ENCODE data around the gene CD244.

CD244 gene

DNA sequence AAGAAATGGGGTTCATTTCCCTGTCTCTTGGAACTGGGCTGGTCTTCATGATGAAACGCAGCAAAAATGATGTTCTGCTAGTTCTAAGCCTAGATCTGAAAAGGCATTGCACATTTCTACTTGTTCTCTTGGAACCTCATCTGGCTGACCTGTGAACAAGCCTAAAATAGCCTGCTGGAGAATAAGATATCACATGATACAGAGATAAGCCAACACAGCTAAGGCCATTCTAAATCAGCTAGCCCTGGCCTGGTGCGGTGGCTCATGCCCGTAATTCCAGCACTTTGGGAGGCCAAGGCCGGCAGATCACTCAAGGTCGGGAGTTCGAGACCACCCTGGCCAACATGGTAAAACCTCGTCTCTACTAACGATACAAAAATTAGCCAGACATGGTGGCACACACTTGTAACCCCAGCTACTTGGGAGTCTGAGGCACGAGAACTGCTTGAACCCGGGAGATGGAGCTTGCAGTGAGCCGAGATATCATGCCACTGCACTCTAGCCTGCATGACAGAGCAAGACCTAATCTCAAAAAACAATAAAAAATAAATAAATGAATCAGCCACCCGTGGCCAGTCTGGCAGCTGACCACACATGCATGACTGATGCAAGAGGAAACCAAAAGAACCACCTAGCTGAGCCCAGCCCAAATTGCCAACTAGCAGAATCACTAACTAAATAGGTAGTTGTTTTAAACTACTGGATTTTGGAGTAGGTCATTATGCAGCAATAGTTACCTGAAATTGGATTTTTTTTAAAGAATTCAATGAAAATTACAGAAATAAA is 18.0 kb downstream of the CD244 start:
- DNase-seq = no peak

GRCh38 chr1:160841079-160841478 is 21.6 kb downstream of the CD244 start:
- no peak for DNase-seq

DNA sequence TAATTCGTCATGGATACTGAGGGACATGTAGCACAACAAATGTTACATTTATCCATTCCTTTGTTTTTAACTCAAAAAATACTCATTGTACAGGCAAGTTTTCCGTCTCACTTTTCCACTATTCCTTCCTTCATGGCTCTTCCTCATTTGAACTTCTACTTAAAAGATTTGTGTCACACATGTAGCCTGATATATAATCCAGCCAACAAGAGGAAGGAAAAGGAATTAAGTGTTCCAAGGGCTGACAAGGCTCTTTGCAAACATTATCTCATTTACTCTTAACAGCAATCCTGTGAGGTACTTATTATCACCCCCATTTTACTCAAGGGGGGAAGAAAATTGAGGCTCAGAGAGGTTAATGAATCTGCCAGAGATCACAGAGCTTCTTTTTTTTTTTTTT is 22.9 kb downstream of the CD244 start:
- DNase-seq = no peak

GRCh38 chr1:160838888-160839287 is 23.8 kb downstream of the CD244 start:
- no peak for DNase-seq

DNA sequence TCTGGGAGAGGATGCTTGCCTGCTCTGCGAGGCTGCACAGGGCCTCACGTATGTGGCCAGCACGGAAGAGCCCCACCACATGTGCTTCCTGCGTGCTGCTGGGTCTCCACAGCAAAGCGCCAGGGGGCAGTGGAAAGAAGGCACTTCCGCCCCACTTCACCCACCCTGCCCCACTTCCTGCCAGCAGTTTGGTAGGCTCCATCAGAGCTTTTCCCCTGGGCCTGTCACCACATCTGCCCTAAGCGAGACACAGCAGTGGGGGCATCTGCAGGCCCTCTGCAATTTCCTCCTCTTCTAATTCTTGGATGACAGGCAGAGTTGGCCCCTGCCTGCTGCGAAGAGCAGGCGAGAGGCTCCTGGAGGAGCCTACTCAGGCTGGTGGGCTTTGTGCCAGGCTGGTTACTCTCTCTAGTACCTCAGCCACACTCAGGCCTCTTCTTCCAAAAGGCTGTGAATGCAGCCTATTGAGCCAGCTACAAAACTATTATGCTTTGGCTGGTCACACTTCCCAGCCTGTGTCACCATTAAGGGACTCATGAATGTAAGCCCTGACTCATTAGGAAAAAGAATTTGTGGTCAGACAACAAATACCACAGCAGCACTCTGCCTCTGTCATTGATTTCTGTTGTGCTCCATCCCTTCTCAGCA is 25.0 kb downstream of the CD244 start:
- no peak for DNase-seq

GRCh38 chr1:160836981-160837557 is 25.6 kb downstream of the CD244 start:
- no peak for DNase-seq

- DNase-seq = no peak
Observed at GRCh38 chr1:160836561-160836960, 26.1 kb downstream of the CD244 start.

DNA sequence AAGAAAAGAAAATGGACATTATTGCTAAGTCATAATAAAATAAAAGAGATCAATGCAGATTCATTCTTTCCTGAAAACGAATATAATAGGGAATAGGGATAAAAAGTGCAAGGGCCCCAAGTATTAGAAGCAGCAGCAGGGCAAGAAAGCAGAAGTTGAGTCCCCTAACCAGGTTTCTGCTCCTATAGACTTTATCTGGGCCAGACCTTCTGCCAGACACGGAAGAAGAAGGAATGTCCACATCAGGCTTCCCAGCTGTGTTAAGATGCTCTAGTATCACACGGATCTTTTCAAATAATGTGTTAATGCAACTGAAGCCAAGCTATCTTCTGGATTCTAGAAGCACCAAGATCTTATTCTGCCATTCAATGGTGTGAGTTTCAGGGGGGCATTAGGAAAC is 26.9 kb downstream of the CD244 start:
- no peak for DNase-seq

DNA sequence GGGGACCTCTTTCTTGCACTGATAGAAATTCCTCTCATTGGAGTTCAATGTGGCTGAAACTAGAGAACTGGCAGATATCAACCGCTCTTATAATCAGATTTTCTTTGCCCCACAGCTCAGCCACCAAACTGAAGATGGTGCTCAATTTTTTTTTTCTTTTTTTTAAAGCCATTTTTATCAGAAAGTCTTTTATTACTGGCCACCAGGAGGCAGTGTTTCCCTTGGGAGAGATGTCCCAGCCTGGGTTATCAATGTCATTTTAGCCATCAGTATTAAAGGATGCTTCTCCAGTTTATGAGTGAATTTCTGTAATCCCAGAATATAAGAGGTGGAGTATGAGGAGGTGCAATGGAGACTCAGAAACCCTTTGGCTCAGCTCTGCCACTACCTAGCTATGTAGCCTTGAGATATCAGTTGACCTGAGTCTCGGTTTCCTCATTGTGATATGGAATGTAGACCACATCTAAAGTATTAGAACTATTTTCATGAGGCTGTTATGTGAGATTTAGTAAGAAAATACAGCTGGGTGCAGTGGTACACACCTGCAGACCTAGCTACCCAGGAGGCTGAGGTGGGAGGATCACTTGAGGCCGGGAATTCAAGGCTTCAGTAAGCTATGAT is 27.6 kb downstream of the CD244 start:
- no peak for DNase-seq

DNA sequence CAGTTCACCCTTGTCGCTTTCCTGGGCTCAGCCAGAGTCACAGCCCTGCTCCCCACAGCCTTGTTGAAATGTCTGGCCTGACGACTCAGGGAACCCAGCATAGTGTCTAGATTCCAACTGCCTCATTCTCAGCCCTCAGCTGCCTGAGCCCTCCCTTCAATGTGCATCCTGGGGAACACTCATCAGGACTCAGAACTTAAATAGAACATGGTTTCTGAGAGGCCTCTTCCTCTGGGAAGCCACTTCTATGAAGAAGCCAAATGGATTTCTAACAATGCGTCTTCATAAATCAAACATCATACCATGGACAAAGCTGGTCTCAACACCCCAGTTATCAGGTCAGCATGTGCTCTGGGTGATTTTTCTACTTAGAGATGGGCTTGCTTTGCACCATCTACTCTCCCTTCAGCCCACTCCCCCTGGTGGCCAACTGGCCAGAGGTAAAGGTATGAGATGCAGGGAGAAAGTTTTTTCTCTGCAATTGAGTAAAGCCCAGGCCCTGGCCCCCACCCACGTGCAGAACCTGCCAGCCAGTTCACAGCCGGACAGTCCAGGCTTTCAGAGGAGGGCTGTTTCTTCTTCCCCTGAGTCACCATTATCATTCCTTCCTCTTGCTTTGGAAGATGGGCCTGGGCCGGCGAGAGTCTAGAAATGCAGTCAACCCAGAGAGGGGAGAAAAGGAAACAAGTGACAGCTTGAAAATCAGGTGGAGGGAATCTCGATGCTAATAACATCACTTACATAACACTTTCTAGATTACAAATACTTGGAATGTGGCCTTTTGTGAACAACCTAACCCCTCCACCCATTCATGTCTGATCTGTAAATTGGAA is 32.1 kb downstream of the CD244 start:
- no peak for DNase-seq

DNA sequence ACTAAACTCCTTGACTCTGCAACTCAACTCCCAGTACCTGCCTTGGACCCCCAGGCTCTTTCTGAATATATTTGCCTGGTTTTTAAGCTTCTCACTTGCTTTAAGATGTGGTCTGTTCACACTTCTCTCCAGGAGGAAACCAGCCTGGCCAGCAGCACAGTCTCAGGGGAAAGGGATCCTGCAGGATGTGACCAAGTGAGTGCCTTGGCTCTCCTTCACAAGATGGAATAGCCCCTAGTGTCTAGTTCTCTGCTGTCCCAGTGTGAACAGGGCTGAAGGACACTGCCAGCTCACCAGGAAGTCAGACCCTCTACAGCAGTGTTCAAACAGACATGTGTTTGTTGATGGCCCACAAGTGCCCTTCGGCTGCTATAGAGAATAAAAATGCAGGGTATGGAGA is 32.9 kb downstream of the CD244 start:
- no peak for DNase-seq

DNA sequence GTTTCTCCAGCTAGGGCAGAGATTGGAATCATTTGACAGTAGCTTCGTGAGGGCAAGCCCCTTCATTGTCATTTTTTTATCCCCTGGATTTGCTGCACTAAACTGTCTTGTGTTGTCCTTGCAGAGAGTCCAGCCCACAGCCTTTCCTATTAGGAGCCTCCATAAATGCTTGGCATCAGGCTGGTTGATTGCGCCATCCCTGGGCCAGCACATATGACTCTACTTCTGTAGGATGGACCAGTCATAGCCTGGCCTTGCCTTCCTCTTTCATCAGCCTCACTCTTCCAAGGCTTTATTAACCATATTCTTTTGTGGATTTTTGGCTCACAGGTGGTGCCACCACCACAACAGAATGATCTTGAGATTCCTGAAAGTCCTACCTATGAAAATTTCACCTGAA is 35.3 kb downstream of the CD244 start:
- no peak for DNase-seq

- DNase-seq = no peak
Observed at GRCh38 chr1:160826546-160826945, 36.1 kb downstream of the CD244 start.

GRCh38 chr1:160823296-160823695 is 39.4 kb downstream of the CD244 start:
- no peak for DNase-seq

GRCh38 chr1:160821627-160822026 is 41.1 kb downstream of the CD244 start:
- no peak for DNase-seq

DNA sequence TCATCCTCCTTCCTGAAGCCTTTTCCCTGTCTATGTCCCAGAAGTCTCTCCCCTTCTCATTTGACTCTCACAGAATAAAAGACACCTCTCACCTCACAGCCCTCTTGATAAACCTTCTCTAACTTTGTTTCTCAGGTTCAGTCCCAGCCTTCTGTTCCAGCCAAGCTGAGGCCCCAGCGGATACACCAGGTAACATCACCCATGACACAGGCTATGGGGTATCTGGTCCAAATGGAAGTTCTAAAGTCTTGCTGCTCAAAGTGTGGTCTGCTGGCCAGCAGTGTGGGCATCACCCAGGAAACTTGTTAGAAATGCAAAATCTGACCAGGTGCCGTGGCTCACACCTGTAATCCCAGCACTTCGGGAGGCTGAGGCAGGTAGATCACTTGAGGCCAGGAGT is 43.5 kb downstream of the CD244 start:
- DNase-seq = no peak

DNA sequence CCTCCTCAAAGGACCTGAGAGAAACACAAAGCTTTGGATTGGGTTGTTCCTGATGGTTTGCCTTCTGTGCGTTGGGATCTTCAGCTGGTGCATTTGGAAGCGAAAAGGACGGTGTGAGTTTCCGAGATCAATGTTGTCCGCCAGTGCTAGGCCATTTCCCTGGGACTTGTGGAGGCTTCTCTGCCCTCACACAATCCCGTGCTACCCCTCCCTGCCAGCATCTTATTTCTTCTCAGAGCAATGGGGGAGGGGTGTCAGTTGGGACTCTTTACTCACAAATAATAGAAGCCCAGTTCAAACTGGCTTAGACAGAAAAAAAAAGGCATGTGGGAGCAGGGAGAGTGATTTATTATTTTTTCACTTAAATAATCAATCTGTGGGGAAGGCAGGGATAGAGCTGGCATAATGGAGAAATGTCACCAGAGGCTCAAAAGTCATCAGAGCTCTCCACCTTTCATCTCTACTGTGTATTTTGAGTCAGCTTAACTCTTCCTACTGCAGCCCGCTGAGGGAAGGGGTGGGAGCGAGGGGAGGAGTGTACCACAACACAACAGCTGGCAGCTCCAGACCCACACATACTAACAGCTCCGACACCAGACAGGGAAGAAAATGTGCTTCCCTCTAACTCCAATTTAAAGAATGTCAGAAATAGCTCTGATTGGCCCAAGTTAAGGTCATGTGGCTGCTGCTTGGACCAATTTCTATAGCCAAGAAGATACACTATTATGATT is 44.3 kb downstream of the CD244 start:
- no peak for DNase-seq

- no peak for DNase-seq
Observed at GRCh38 chr1:160814856-160815255, 47.8 kb downstream of the CD244 start.

- no peak for DNase-seq
Observed at GRCh38 chr1:160814316-160814715, 48.4 kb downstream of the CD244 start.

- DNase-seq = no peak
Observed at GRCh38 chr1:160813215-160813614, 49.5 kb downstream of the CD244 start.

GRCh38 chr1:160811147-160811546 is 51.5 kb downstream of the CD244 start:
- DNase-seq = no peak

DNA sequence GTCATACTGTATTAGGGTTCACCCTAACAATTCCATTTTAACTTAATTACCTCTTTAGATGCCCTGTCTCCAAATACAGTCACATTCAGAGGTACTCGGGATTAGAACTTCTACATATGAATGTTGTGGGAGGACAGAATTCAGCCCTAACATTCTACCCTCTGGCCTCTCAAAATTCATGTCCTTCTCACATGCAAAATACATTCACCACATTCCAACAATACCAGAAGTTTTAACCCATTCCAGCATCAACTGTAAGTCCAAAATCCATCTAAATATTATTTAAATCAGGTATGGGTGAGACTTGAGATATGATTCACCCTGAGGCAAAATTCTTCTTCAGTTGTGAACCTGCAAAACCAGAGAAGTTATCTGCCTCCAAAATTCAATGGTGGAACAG is 52.2 kb downstream of the CD244 start:
- DNase-seq = no peak
